Fibroblast of the aortic adventitia (primary cell): ENCODE data around the gene RSRC1. TPM values are rescaled to one million over a fixed set of nuclear protein-coding genes. Genes with fewer than 3 reads are reported as not detected.

Experiments used
- DNase-seq: peaks from one replicate; pipeline ENCODE4 v3.0.0-alpha.2; 2010; ENCODE audit warnings: low read depth
- H3K4me3 ChIP-seq: 2 replicates; pipeline ENCODE4 v1.5.1; 2011; ENCODE audit warnings: low read depth, mild to moderate bottlenecking, control low read depth, low read length, moderate library complexity
- CTCF ChIP-seq: IDR thresholded peaks from 2 replicates; pipeline ENCODE4 v1.5.1; 2011; ENCODE audit warnings: mild to moderate bottlenecking, low read length, control low read depth, inconsistent platforms; ENCODE audit not compliant: insufficient read depth
- total RNA-seq: library from RNA; depleted of rRNA; stranded (reverse); fragments of >200 nt; gene quantifications from 2 replicates; pipeline ENCODE4 v1.2.3, GENCODE V29; 2012; ENCODE audit warnings: low replicate concordance

The RSRC1 gene
- total RNA-seq, 1 donor, result 45.8 TPM

- TF ChIP-seq CTCF, result no peak
- no peak overlapping the region for H3K4me3 ChIP-seq
- no peak for DNase-seq
These were observed 462.3 kb downstream of the RSRC1 start for GRCh38 chr3:158571969-158572765.

GRCh38 chr3:158572766-158573060, 462.8 kb downstream of the RSRC1 start:
- no peak overlapping the region for H3K4me3 ChIP-seq
- no peak for DNase-seq
- no peak for TF ChIP-seq CTCF

DNA sequence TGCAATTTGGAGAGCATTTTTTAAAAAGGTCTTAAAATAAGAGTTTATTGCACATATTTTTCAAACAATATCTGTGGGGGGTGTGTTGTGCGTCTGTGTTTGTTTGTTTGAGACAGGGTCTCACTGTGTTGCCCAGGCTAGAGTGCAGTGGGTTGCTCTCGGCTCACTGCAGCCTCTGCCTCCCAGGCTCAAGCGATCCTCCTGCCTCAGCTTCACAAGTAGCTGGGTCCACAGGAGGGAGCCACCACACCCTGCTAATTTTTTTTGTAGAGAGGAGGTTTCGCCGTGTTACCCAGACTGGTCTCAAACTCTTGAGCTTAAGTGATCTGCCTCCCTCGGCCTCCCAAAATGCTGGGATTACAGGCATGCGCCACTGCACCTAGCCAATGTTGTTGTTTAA, 463.8 kb downstream of the RSRC1 start:
- H3K4me3 ChIP-seq, result no peak overlapping the region
- no peak for DNase-seq
- TF ChIP-seq CTCF, result no peak

DNA sequence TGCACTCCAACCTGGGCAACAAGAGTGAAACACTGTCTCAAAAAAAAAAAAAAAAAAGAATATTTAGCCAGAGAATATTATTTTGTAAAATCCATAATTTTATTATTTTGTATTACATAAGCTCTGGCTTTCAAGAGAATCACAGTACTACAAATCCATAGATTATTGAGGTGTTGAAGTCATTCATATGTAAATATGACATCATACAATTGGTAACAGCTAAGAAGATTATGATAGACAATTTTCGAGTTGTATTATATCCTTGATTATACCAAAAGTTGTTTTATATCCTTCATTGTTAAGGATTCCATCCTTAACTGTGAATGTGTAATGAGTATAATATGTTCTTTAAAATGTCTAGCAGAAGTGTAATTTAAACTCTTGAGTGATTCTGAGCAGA, 464.8 kb downstream of the RSRC1 start:
- no peak for DNase-seq
- H3K4me3 ChIP-seq, result no peak overlapping the region
- TF ChIP-seq CTCF, result no peak

GRCh38 chr3:158590223-158590622, 480.3 kb downstream of the RSRC1 start:
- no peak overlapping the region for H3K4me3 ChIP-seq
- TF ChIP-seq CTCF, result no peak
- no peak for DNase-seq

Other genes starting within 250 kb of the RSRC1 start
- 1.2 and 2.8 TPM in 2 replicates for gene SHOX2, start 3.7 kb upstream of the RSRC1 start, total RNA-seq